ENCODE data around the gene TIRAP. TPM values are rescaled to one million over a fixed set of nuclear protein-coding genes. Genes with fewer than 3 reads are reported as not detected.

Gene TIRAP
- total and polyA plus RNA-seq, 9 of the 15 experiments (the other 6 are each of a cell fraction or from before 2014, with no cell fraction given): 0.60 to 8.7 (median 3.7) TPM

- no peak for TF ChIP-seq ZBTB9 (CRISPR knock-in tag; IDR thresholded peaks at IDR 0.05)
- TF ChIP-seq ZBTB17 (CRISPR knock-in tag; IDR thresholded peaks at IDR 0.05): no peak
- TF ChIP-seq ATF3 (IDR thresholded peaks at IDR 0.05): peak; percentile 80
- no peak for TF ChIP-seq ATF3 (CRISPR knock-in tag; conservative IDR thresholded peaks at IDR 0.05)
- 0 out of 2 replicates have a peak, but pooled peaks have one; percentile 7 for TF ChIP-seq BRD4 (IDR thresholded peaks at IDR 0.05)
- TF ChIP-seq MYNN (IDR thresholded peaks at IDR 0.05): no peak
- no peak for TF ChIP-seq MYNN (CRISPR knock-in tag; IDR thresholded peaks at IDR 0.05)
- peak; percentile 63; the same call in 1 of the 2 replicates for TF ChIP-seq ATF7 (IDR thresholded peaks at IDR 0.05)
Measured at GRCh38 chr11:126267650-126268049, 15.2 kb upstream of the TIRAP start (continued).

- Histone ChIP-seq H3K79me2 (ENCODE audit: control insufficient read depth, insufficient read depth, low read length) (peaks cover 51% of the 10 kb centered on the region), H3K9me1 (ENCODE audit: control insufficient read depth, insufficient read depth, low read length) (no peaks in the 10 kb centered on the region), H2AFZ (ENCODE audit: low read depth, low read length) (peak overlapping the region; percentile 93), H3K36me3 (ENCODE audit: control insufficient read depth, insufficient read depth, low read length) (peaks cover 77% of the 10 kb centered on the region), H3K4me3 (peak overlapping the region; percentile 93), H3K4me1 (replicated peaks in 1 of 2; ENCODE audit: control insufficient read depth in 2 of 2, insufficient read depth in 2 of 2, low read length in 2 of 2) (peaks cover 4 to 11% of the 10 kb centered on the region in 2 experiments; a peak in 3 of 5 replicates), H3K27me3 (ENCODE audit: control insufficient read depth in 2 of 2, insufficient read depth in 2 of 2, low read length in 2 of 2) (no peaks in the 10 kb centered on the region; a peak in 1 of 5 replicates), H3K9ac (ENCODE audit: insufficient read depth in 1 of 2, low read depth in 2 of 2, low read length in 2 of 2) (peak overlapping the region; percentile 97 to 99), H4K20me1 (replicated peaks; ENCODE audit: control insufficient read depth, insufficient read depth, low read length) (no peaks in the 10 kb centered on the region), H3K9me3 (replicated peaks; ENCODE audit: control insufficient read depth, insufficient read depth, low read depth, low read length) (no peaks in the 10 kb centered on the region), H3K4me2 (ENCODE audit: insufficient read depth, low read length) (peak overlapping the region; percentile 97), H3K27ac (ENCODE audit: extremely low read depth, low read depth, low read length) (peak overlapping the region; percentile 96)
- BruUV-seq (replicated peaks): no TSS peak
- in situ Hi-C loops (cut with MboI): no loop called here
- FAIRE-seq: no peak
- CTCF ChIA-PET (ENCODE audit: low intra/inter-chr PET ratio): no interaction called here
- intact Hi-C loops (cut with micrococcal nuclease): loop anchor here (2.0 kb wide), 1 partner anchor 58 kb away; the partner anchor contains the start of genes FAM118B and RPUSD4
- ATAC-seq: peak; percentile 42
- DNase-seq (ENCODE audit: extremely low read depth in 1 of 4, low spot score in 3 of 4): peak in 3 of 4 experiments; percentile 57 to 76 (median 69)
- under 1% methylated on average over 15 of the region's 23 CpGs for WGBS (ENCODE audit: insufficient coverage, low coverage, missing lambda C conversion rate)
- POLR2A ChIA-PET: interaction anchor here (0.6 to 2.5 kb wide), 9 partner anchors 8 to 258 kb away, joined by 3 to 14 read pairs (median 4); partner anchors contain the start of gene TIRAP
- TF ChIP-seq ZFP36 (IDR thresholded peaks at IDR 0.05; ENCODE audit: low read depth, low read length, partially characterized antibody): no peak
- TF ChIP-seq ETV1 (tag; conservative IDR thresholded peaks at IDR 0.05; ENCODE audit: low read depth): no peak
- TF ChIP-seq RBM15 (IDR thresholded peaks at IDR 0.05; ENCODE audit: insufficient read depth, low read length): no peak
- no peak for TF ChIP-seq ZNF655 (CRISPR knock-in tag; IDR thresholded peaks at IDR 0.05)
- TF ChIP-seq ZNF12 (CRISPR knock-in tag; IDR thresholded peaks at IDR 0.05): 0 out of 2 replicates have a peak, but pooled peaks have one; percentile 4
- no peak for TF ChIP-seq SMARCC2 (IDR thresholded peaks at IDR 0.05; ENCODE audit: low read depth)
- TF ChIP-seq TCF3 (CRISPR knock-in tag; IDR thresholded peaks at IDR 0.05): no peak
- peak; percentile 59; the same call in 1 of the 2 replicates for TF ChIP-seq GTF2E2 (tag; IDR thresholded peaks at IDR 0.05)
- TF ChIP-seq ZBTB2 (IDR thresholded peaks at IDR 0.05): no peak
- TF ChIP-seq ADNP (tag; IDR thresholded peaks at IDR 0.05): no peak
- TF ChIP-seq CHD1 (IDR thresholded peaks at IDR 0.05; ENCODE audit: low read length): peak; percentile 43
Measured at GRCh38 chr11:126268361-126268707, 14.6 kb upstream of the TIRAP start.

All from K562 (cell line).